Right lobe of liver (tissue), 4 donors: ENCODE measurements around the gene TRABD2B.

Experiments used
- CTCF ChIP-seq, 4 donors: fragments of 200-600 bp in 3 of 4; fragments of 450-650 bp in 1 of 4; IDR thresholded peaks; one replicate each; pipeline versions ENCODE4 v1.5.1 to v1.8.0; 2016 to 2022; ENCODE audit warnings: antibody characterized with exemption in 4 of 4, mild to moderate bottlenecking in 2 of 4
- POLR2A ChIP-seq: fragments of 450-650 bp; IDR thresholded peaks from one replicate; pipeline ENCODE4 v1.6.1; 2017; ENCODE audit warnings: antibody characterized with exemption, mild to moderate bottlenecking
- donor health status: DM: no; HTN: no; CAD: no.
- donor health status: DM: no; HTN: no; CAD: no.
- donor health status: DM: no; HTN: yes; CAD: no.

- TF ChIP-seq CTCF (IDR thresholded peaks at IDR 0.05), result no peak
- no peak for TF ChIP-seq POLR2A
These were observed 142.5 kb downstream of the TRABD2B start for GRCh38 chr1:47854552-47855144.
